Epithelial cell of prostate (primary cell): ENCODE measurements around the gene KCNIP3.
"Not testable (repeated sequence)": the region's sequence is repeated elsewhere in the genome, so short reads cannot be mapped to it uniquely, and the experiment has no call there.

Source experiments
- DNase-seq: peaks from one replicate; pipeline ENCODE4 v3.0.0-alpha.2; 2011; ENCODE audit warnings: low read depth, low spot score
- H3K27ac ChIP-seq: fragments of 450-650 bp; 2 replicates; pipeline ENCODE4 v1.5.1; 2017; ENCODE audit warnings: mild to moderate bottlenecking

Gene KCNIP3

DNA sequence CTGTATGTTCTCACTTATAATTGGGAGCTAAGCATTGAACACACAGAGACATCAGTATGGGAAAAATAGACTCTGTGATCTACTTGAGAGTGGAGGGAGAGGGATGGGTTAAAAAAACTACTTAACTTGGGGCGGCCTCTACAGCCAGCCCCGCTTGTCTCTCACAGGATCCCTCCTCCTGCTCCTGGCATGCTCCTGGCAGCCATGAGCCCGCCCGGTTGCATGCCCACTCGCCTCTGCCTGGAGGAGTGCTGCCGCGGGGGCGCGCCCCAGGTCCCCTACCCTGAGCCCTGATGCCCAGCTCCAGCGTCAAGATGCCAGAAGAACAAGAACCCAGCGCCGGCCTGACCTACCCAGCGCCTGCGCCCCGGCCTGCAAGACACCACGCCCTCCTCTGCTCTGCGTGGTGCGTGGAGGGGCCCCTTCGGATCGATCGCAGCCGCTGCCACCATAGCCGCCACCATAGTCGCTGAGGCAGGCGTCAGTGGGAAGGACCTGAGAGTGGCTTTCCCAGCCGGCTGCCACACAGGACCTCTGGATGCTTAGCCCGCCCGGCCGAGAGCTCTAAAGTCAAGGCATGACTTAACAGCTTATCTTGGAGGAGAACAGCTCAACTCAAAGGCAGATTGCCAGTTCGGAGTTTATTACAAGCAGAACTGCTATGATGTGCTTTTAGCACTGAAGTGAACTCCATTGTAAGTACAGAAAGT lies 138.2 kb downstream of the KCNIP3 start:
- H3K27ac ChIP-seq, DNase-seq: not testable (repeated sequence)
